Measurements from ENCODE around the gene RASGRP2. TPM values are rescaled to one million over a fixed set of nuclear protein-coding genes. Genes with fewer than 3 reads are reported as not detected.

Gene RASGRP2
- total and polyA plus RNA-seq, 7 donors: 2.6 to 14.7 (median 8.0) TPM

- intact Hi-C loops (cut with DNase I): no loop called here
- Histone ChIP-seq H3K4me3 (no peak overlapping the region), H3K36me3 (ENCODE audit: insufficient read depth in 1 of 2, low read depth in 1 of 2) (no peaks in the 10 kb centered on the region), H3K27ac (no peak overlapping the region), H3K9me3 (no peaks in the 10 kb centered on the region), H3K27me3 (ENCODE audit: insufficient read depth in 3 of 3, low read length in 2 of 3) (no peaks in the 10 kb centered on the region), H3K4me1 (peaks cover 18% of the 10 kb centered on the region)
- ATAC-seq (no peak), DNase-seq (peak in 1 of 2 donors; percentile 76)
- 46 to 52% (median 48%) methylated on average over 8 of the region's 8 CpGs for WGBS, 3 donors
- no peak for TF ChIP-seq CTCF (IDR thresholded peaks at IDR 0.05)
Observed at GRCh38 chr11:64690235-64690634, 53.7 kb downstream of the RASGRP2 start.

GRCh38 chr11:64688534-64688982, 55.4 kb downstream of the RASGRP2 start:
- intact Hi-C loops (cut with DNase I): loop anchor here (5.0 kb wide), 2 partner anchors 34 to 54 kb away; partner anchors contain the start of genes NRXN2 (in 2 of the 2) and RASGRP2 (in 1 of the 2)
- 0 to 1% (median 1%) methylated on average over 13 of the region's 13 CpGs for WGBS, 3 donors
- peak; percentile 91 to 95 for DNase-seq
- no peaks in the 10 kb centered on the region for H3K9me3 ChIP-seq
- H3K4me1 ChIP-seq: peaks cover 18% of the 10 kb centered on the region
- H3K27ac ChIP-seq: peak overlapping the region; percentile 71
- H3K4me3 ChIP-seq: peak overlapping the region; percentile 63
- ATAC-seq: peak; percentile 91 to 94 (median 92)
- TF ChIP-seq CTCF (IDR thresholded peaks at IDR 0.05): peak; percentile 91
- H3K27me3 ChIP-seq (ENCODE audit: insufficient read depth in 3 of 3, low read length in 2 of 3): no peaks in the 10 kb centered on the region
- no peaks in the 10 kb centered on the region for H3K36me3 ChIP-seq (ENCODE audit: insufficient read depth in 1 of 2, low read depth in 1 of 2)

GRCh38 chr11:64687643-64688533, 56.1 kb downstream of the RASGRP2 start:
- Histone ChIP-seq H3K27me3 (ENCODE audit: insufficient read depth in 3 of 3, low read length in 2 of 3) (no peaks in the 10 kb centered on the region), H3K9me3 (no peaks in the 10 kb centered on the region), H3K36me3 (ENCODE audit: insufficient read depth in 1 of 2, low read depth in 1 of 2) (no peaks in the 10 kb centered on the region), H3K4me3 (peak overlapping the region; percentile 63), H3K4me1 (peaks cover 18% of the 10 kb centered on the region), H3K27ac (peak overlapping the region; percentile 71)
- peak in 3 of 4 donors; percentile 0 to 14 (median 5) for ATAC-seq
- no peak for TF ChIP-seq CTCF (IDR thresholded peaks at IDR 0.05)
- intact Hi-C loops (cut with DNase I): loop anchor here (5.0 kb wide), 2 partner anchors 34 to 54 kb away; partner anchors contain the start of genes NRXN2 (in 2 of the 2) and RASGRP2 (in 1 of the 2)
- 23 to 40% (median 27%) methylated on average over 19 of the region's 19 CpGs for WGBS, 3 donors
- peak in 1 of 2 donors; percentile 64 for DNase-seq

- DNase-seq (peak; percentile 74 to 91), ATAC-seq (peak; percentile 75 to 83 (median 79))
- H3K36me3 ChIP-seq (ENCODE audit: insufficient read depth in 1 of 2, low read depth in 1 of 2): no peaks in the 10 kb centered on the region
- H3K4me1 ChIP-seq: peaks cover 18% of the 10 kb centered on the region
- H3K4me3 ChIP-seq: no peak overlapping the region
- H3K27ac ChIP-seq: peak overlapping the region; percentile 71
- intact Hi-C loops (cut with DNase I): loop anchor here (5.0 kb wide), 2 partner anchors 35 to 55 kb away; partner anchors contain the start of genes NRXN2 (in 2 of the 2) and RASGRP2 (in 1 of the 2)
- WGBS, 3 donors: 21 to 38% (median 30%) methylated on average over 6 of the region's 6 CpGs
- H3K9me3 ChIP-seq: no peaks in the 10 kb centered on the region
- no peak for TF ChIP-seq CTCF (IDR thresholded peaks at IDR 0.05)
- no peaks in the 10 kb centered on the region for H3K27me3 ChIP-seq (ENCODE audit: insufficient read depth in 3 of 3, low read length in 2 of 3)
Observed at GRCh38 chr11:64687204-64687603, 56.7 kb downstream of the RASGRP2 start.

Data from psoas muscle (tissue), 8 donors.